ENCODE results near the gene DLEC1.

The DLEC1 gene

GRCh38 chr3:38163841-38164642, 125.0 kb downstream of the DLEC1 start:
- DNase-seq, result no peak

GRCh38 chr3:38164643-38164951, 125.6 kb downstream of the DLEC1 start:
- DNase-seq, result no peak

- peak; percentile 100 for DNase-seq
Measured at GRCh38 chr3:38164952-38165721, 126.1 kb downstream of the DLEC1 start, which contains the start of gene OXSR1. OXSR1 (plus strand) TSS chr3:38165537; CDS start chr3:38165877, 340 bp downstream.

GRCh38 chr3:38165722-38166387, 126.8 kb downstream of the DLEC1 start:
- no peak for DNase-seq

- DNase-seq, result no peak
Measured at GRCh38 chr3:38167591-38167990, 128.6 kb downstream of the DLEC1 start.

- DNase-seq, result peak; percentile 22
Measured at GRCh38 chr3:38168151-38169026, 129.4 kb downstream of the DLEC1 start.

GRCh38 chr3:38169027-38169317, 130.0 kb downstream of the DLEC1 start:
- no peak for DNase-seq

GRCh38 chr3:38170722-38171121, 131.7 kb downstream of the DLEC1 start:
- DNase-seq, result no peak

GRCh38 chr3:38171622-38172021, 132.6 kb downstream of the DLEC1 start:
- no peak for DNase-seq

Data from MV-4-11 (cell line).